HEK293T (cell line): ENCODE measurements around the gene LSM14A.

Source experiments
- CTCF ChIA-PET: fragments of 350-600 bp; formaldehyde crosslinking; extraction: SDS; loops from one replicate; lab custom pipeline; 2021; ENCODE audit warnings: antibody characterized with exemption, inconsistent platforms; lab: Yijun Ruan, JAX
- POLR2A ChIA-PET: fragments of 350-600 bp; formaldehyde crosslinking; extraction: SDS; loops from one replicate; lab custom pipeline; 2020; ENCODE audit warnings: antibody characterized with exemption, inconsistent platforms; lab: Yijun Ruan, JAX
- DNase-seq: peaks from one replicate; pipeline ENCODE4 v3.0.0; 2012; ENCODE audit warnings: mixed read lengths; ENCODE audit errors: extremely low spot score
- ARNT ChIP-seq: fragments of 450-650 bp; IDR thresholded peaks from 2 replicates; pipeline ENCODE4 v1.6.1; 2017; ENCODE audit warnings: mild to moderate bottlenecking
- BHLHE40 ChIP-seq: fragments of 450-650 bp; IDR thresholded peaks from 2 replicates; pipeline ENCODE4 v1.6.1; 2016; ENCODE audit warnings: mild to moderate bottlenecking, moderate library complexity, borderline replicate concordance
- CTBP1 ChIP-seq: fragments of 450-650 bp; IDR thresholded peaks from 2 replicates; pipeline ENCODE4 v1.6.1; 2016; ENCODE audit warnings: borderline replicate concordance
- ELF4 ChIP-seq: fragments of 450-650 bp; IDR thresholded peaks from 2 replicates; pipeline ENCODE4 v1.6.1; 2017; ENCODE audit warnings: antibody characterized with exemption
- FOXA1 ChIP-seq: fragments of 450-650 bp; IDR thresholded peaks from 2 replicates; pipeline ENCODE4 v1.6.1; 2016; ENCODE audit warnings: mild to moderate bottlenecking
- FOXK2 ChIP-seq: fragments of 450-650 bp; IDR thresholded peaks from 2 replicates; pipeline ENCODE4 v1.6.1; 2016; ENCODE audit warnings: mild to moderate bottlenecking
- FOXM1 ChIP-seq: fragments of 450-650 bp; IDR thresholded peaks from 2 replicates; pipeline ENCODE4 v1.6.1; 2017; ENCODE audit warnings: mild to moderate bottlenecking, borderline replicate concordance
- HDGF ChIP-seq: fragments of 450-650 bp; IDR thresholded peaks from 2 replicates; pipeline ENCODE4 v1.6.1; 2017; ENCODE audit warnings: antibody characterized with exemption, borderline replicate concordance
- L3MBTL2 ChIP-seq: fragments of 450-650 bp; conservative IDR thresholded peaks from 2 replicates; pipeline ENCODE4 v1.6.1; 2016; ENCODE audit warnings: mild to moderate bottlenecking
- LEF1 ChIP-seq: fragments of 450-650 bp; IDR thresholded peaks from 2 replicates; pipeline ENCODE4 v1.6.1; 2017; ENCODE audit warnings: mild to moderate bottlenecking, borderline replicate concordance
- NFRKB ChIP-seq: fragments of 450-650 bp; IDR thresholded peaks from 2 replicates; pipeline ENCODE4 v1.6.1; 2016; ENCODE audit warnings: mild to moderate bottlenecking, moderate library complexity
- PKNOX1 ChIP-seq: fragments of 450-650 bp; IDR thresholded peaks from 2 replicates; pipeline ENCODE4 v1.6.1; 2016
- SP1 ChIP-seq: fragments of 450-650 bp; IDR thresholded peaks from 2 replicates; pipeline ENCODE4 v1.6.1; 2017
- SUZ12 ChIP-seq: fragments of 450-650 bp; IDR thresholded peaks from 2 replicates; pipeline ENCODE4 v1.6.1; 2016; ENCODE audit warnings: mild to moderate bottlenecking
- TARDBP ChIP-seq: fragments of 450-650 bp; IDR thresholded peaks from 2 replicates; pipeline ENCODE4 v1.6.1; 2016
- ZNF384 ChIP-seq: fragments of 450-650 bp; IDR thresholded peaks from 2 replicates; pipeline ENCODE4 v1.6.1; 2016

LSM14A gene

GRCh38 chr19:34228762-34229161 lies 56.5 kb downstream of the LSM14A start:
- ChIA-PET CTCF (no interaction called here), POLR2A (no interaction called here)
- TF ChIP-seq HDGF: no peak
- no peak for TF ChIP-seq ARNT
- no peak for TF ChIP-seq FOXM1
- no peak for TF ChIP-seq LEF1
- TF ChIP-seq ELF4: no peak
- no peak for TF ChIP-seq CTBP1
- no peak for TF ChIP-seq FOXA1
- TF ChIP-seq PKNOX1: no peak
- DNase-seq: no peak

GRCh38 chr19:34229721-34230120 lies 57.4 kb downstream of the LSM14A start:
- no peak for DNase-seq
- CTCF ChIA-PET: no interaction called here
- no peak for TF ChIP-seq FOXK2
- no peak for TF ChIP-seq SUZ12
- no peak for TF ChIP-seq L3MBTL2
- TF ChIP-seq ZNF384: no peak
- TF ChIP-seq FOXA1: no peak
- no peak for TF ChIP-seq LEF1
- TF ChIP-seq ELF4: no peak
- TF ChIP-seq NFRKB: no peak
- no peak for TF ChIP-seq BHLHE40
- TF ChIP-seq SP1: no peak
- no peak for TF ChIP-seq FOXM1
- TF ChIP-seq ARNT: no peak
- TF ChIP-seq CTBP1: no peak
- TF ChIP-seq TARDBP: no peak
- TF ChIP-seq HDGF: no peak
- TF ChIP-seq PKNOX1: no peak
- POLR2A ChIA-PET: no interaction called here

- POLR2A ChIA-PET: no interaction called here
- CTCF ChIA-PET: interaction anchor here (0.7 kb wide), 1 partner anchor 13 kb away, joined by 4 read pairs; no protein-coding TSS in a partner anchor
- DNase-seq: no peak
- TF ChIP-seq FOXM1: no peak
- TF ChIP-seq BHLHE40: no peak
- no peak for TF ChIP-seq SP1
- TF ChIP-seq FOXK2: no peak
- no peak for TF ChIP-seq PKNOX1
- no peak for TF ChIP-seq HDGF
- TF ChIP-seq L3MBTL2: no peak
- TF ChIP-seq CTBP1: no peak
- no peak for TF ChIP-seq ZNF384
- no peak for TF ChIP-seq SUZ12
- no peak for TF ChIP-seq FOXA1
- no peak for TF ChIP-seq ELF4
- no peak for TF ChIP-seq TARDBP
- no peak for TF ChIP-seq LEF1
Observed at GRCh38 chr19:34230820-34231219, 58.5 kb downstream of the LSM14A start.

- no peak for TF ChIP-seq ZNF384
- no peak for TF ChIP-seq NFRKB
- TF ChIP-seq HDGF: no peak
- no peak for TF ChIP-seq FOXM1
- TF ChIP-seq SP1: no peak
- TF ChIP-seq SUZ12: no peak
- TF ChIP-seq ELF4: no peak
- TF ChIP-seq PKNOX1: no peak
- no peak for TF ChIP-seq ARNT
- no peak for TF ChIP-seq BHLHE40
- no peak for TF ChIP-seq L3MBTL2
- TF ChIP-seq CTBP1: no peak
- no peak for TF ChIP-seq TARDBP
- TF ChIP-seq FOXA1: no peak
- no peak for TF ChIP-seq LEF1
- ChIA-PET POLR2A (no interaction called here), CTCF (interaction anchor here (0.7 kb wide), 1 partner anchor 14 kb away, joined by 4 read pairs; no protein-coding TSS in a partner anchor)
- no peak for DNase-seq
Observed at GRCh38 chr19:34231439-34231838, 59.1 kb downstream of the LSM14A start.

GRCh38 chr19:34232566-34233481 lies 60.5 kb downstream of the LSM14A start:
- no peak for DNase-seq
- no peak for TF ChIP-seq FOXK2
- TF ChIP-seq NFRKB: no peak
- TF ChIP-seq HDGF: no peak
- TF ChIP-seq LEF1: no peak
- TF ChIP-seq FOXA1: no peak
- no peak for TF ChIP-seq FOXM1
- no peak for TF ChIP-seq SUZ12
- no peak for TF ChIP-seq ELF4
- TF ChIP-seq TARDBP: no peak
- TF ChIP-seq SP1: no peak
- CTCF ChIA-PET: no interaction called here
- POLR2A ChIA-PET: interaction anchor here (0.6 kb wide), 1 partner anchor 29 kb away, joined by 3 read pairs; no protein-coding TSS in a partner anchor
